Hepatocyte (in vitro differentiated cells): ENCODE results near the gene ZBTB7C. TPM values are rescaled to one million over a fixed set of nuclear protein-coding genes. Genes with fewer than 3 reads are reported as not detected.

Source experiments
- DNase-seq: peaks from one replicate; pipeline ENCODE4 v3.0.0-alpha.2; 2016; ENCODE audit warnings: low spot score
- H2AFZ ChIP-seq: fragments of 200-600 bp; sonication (generic); 2 replicates; pipeline ENCODE4 v1.6.0; 2016; ENCODE audit warnings: antibody characterized with exemption, mild to moderate bottlenecking
- H3K27ac ChIP-seq: fragments of 200-600 bp; sonication (generic); 2 replicates; pipeline ENCODE4 v1.5.1; 2016; ENCODE audit warnings: mild to moderate bottlenecking
- H3K27me3 ChIP-seq: fragments of 200-600 bp; sonication (generic); 2 replicates; pipeline ENCODE4 v1.6.1; 2016
- H3K36me3 ChIP-seq: fragments of 200-600 bp; sonication (generic); replicated peaks from 2 replicates; pipeline ENCODE4 v1.5.1; 2016; ENCODE audit warnings: low read depth; ENCODE audit not compliant: insufficient read depth
- H3K4me1 ChIP-seq: fragments of 200-600 bp; sonication (generic); 2 replicates; pipeline ENCODE4 v1.5.1; 2016; ENCODE audit warnings: mild to moderate bottlenecking, moderate library complexity; ENCODE audit not compliant: insufficient read depth
- H3K4me2 ChIP-seq: fragments of 200-600 bp; sonication (generic); 2 replicates; pipeline ENCODE4 v1.6.0; 2016
- H3K4me3 ChIP-seq: fragments of 200-600 bp; sonication (generic); 2 replicates; pipeline ENCODE4 v1.5.1; 2016; ENCODE audit warnings: mild to moderate bottlenecking
- H3K79me2 ChIP-seq: fragments of 200-600 bp; sonication (generic); 2 replicates; pipeline ENCODE4 v1.6.0; 2017; ENCODE audit warnings: mild to moderate bottlenecking
- H3K9me2 ChIP-seq: fragments of 200-600 bp; sonication (generic); replicated peaks from 2 replicates; pipeline ENCODE4 v1.6.0; 2017; ENCODE audit warnings: mild to moderate bottlenecking; ENCODE audit not compliant: insufficient read depth
- H3K9me3 ChIP-seq: fragments of 200-600 bp; sonication (generic); 2 replicates; pipeline ENCODE4 v1.5.1; 2016; ENCODE audit warnings: low read depth, mild to moderate bottlenecking
- H4K20me1 ChIP-seq: fragments of 200-600 bp; sonication (generic); 2 replicates; pipeline ENCODE4 v1.6.0; 2016; ENCODE audit warnings: mild to moderate bottlenecking; ENCODE audit not compliant: insufficient read depth, poor library complexity, severe bottlenecking
- EZH2 ChIP-seq: fragments of 200-600 bp; sonication (generic); IDR thresholded peaks from 2 replicates; pipeline ENCODE4 v1.6.1; 2016; ENCODE audit warnings: antibody characterized with exemption, mild to moderate bottlenecking, borderline replicate concordance
- EZH2phosphoT487 ChIP-seq: fragments of 200-600 bp; sonication (generic); IDR thresholded peaks from one replicate; pipeline ENCODE4 v1.6.1; 2018; ENCODE audit warnings: antibody characterized with exemption, mild to moderate bottlenecking, low read depth, moderate library complexity; ENCODE audit not compliant: unreplicated experiment, severe bottlenecking
- WGBS: methylation state at CpG from one replicate; pipeline ENCODE4 v1.1.6; 2016; ENCODE audit warnings: low lambda C conversion rate; ENCODE audit errors: missing lambda C conversion rate; 5-methylcytosine and 5-hydroxymethylcytosine counted together
- polyA plus RNA-seq: library from polyadenylated mRNA; unstranded; fragments of >200 nt; fragmentation: Nextera tagmentation; extraction: Ambion mirVana; gene quantifications from 2 replicates; pipeline ENCODE4 v1.2.1, GENCODE V29; 2016
- total RNA-seq: library from RNA; depleted of rRNA; stranded (reverse); fragments of >200 nt; gene quantifications from 2 replicates; pipeline ENCODE4 v1.2.3, GENCODE V29; 2014
- TF ChIP-seq, protein P1 (sequence below): fragments of 200-600 bp; sonication (generic); IDR thresholded peaks from 2 replicates; pipeline ENCODE4 v1.5.1; 2016; ENCODE audit warnings: antibody characterized with exemption, mild to moderate bottlenecking; ENCODE audit not compliant: poor library complexity

The ZBTB7C gene
- total and polyA plus RNA-seq, 2 experiments from 2014 or later: 0.70 to 1.0 TPM

DNA sequence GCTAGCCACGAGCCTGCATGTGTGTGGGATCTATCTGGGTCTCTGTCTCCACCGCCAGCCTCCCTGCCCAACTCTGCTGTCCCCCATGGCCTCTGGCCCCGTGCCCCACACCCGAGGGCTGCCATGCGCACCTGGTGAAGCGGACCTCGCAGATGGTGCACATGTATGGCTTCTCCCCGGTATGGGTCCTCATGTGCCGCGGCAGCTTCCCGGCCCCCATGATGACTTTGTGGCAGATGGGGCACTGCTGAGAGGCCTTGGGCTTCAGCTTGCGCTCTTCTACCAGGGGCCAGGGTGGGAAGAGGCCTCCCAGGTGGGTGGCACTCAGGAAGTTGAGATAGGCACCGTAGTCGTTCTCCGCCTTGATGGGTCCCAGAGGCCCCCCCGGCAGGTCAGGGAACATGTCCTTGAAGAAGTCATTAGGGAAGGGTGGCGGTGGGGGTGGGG, 369.4 kb downstream of the ZBTB7C start:
- H3K9me2 ChIP-seq: no peaks in the 10 kb centered on the region
- 97% methylated on average over 17 of the region's 17 CpGs for WGBS
- H2AFZ ChIP-seq: no peak overlapping the region

DNA sequence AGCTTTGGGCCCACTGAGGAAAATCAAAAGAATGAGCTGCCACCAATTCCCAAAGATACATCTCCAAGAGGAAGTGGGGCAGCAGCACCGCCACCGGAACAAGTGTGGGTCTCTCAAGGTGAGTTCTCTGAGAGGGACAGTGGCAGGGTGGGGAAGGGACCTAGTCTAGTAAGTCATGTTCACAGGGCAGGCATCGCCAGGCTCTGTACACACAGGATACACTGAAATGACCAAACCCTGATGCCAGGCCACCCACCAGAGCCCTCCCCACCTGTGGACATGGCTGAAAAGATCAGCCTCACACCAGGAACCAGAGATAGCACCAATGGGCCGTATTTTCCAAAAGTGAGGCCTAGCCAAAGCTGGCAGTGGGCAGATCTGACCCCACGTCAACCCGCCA, 370.5 kb downstream of the ZBTB7C start:
- Histone ChIP-seq H3K9me2 (no peaks in the 10 kb centered on the region), H3K4me3 (no peak overlapping the region), H3K9me3 (no peaks in the 10 kb centered on the region), H2AFZ (no peak overlapping the region), H3K79me2 (no peaks in the 10 kb centered on the region), H3K4me2 (no peak overlapping the region), H3K27me3 (no peaks in the 10 kb centered on the region), H3K36me3 (no peaks in the 10 kb centered on the region), H3K27ac (no peak overlapping the region), H3K4me1 (no peaks in the 10 kb centered on the region), H4K20me1 (no peaks in the 10 kb centered on the region)
- no peak for TF ChIP-seq EZH2
- TF ChIP-seq EZH2phosphoT487: no peak
- TF ChIP-seq, protein P1, sequence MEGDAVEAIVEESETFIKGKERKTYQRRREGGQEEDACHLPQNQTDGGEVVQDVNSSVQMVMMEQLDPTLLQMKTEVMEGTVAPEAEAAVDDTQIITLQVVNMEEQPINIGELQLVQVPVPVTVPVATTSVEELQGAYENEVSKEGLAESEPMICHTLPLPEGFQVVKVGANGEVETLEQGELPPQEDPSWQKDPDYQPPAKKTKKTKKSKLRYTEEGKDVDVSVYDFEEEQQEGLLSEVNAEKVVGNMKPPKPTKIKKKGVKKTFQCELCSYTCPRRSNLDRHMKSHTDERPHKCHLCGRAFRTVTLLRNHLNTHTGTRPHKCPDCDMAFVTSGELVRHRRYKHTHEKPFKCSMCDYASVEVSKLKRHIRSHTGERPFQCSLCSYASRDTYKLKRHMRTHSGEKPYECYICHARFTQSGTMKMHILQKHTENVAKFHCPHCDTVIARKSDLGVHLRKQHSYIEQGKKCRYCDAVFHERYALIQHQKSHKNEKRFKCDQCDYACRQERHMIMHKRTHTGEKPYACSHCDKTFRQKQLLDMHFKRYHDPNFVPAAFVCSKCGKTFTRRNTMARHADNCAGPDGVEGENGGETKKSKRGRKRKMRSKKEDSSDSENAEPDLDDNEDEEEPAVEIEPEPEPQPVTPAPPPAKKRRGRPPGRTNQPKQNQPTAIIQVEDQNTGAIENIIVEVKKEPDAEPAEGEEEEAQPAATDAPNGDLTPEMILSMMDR: no peak
- WGBS: 95% methylated on average over 6 of the region's 6 CpGs
- no peak for DNase-seq

More for the DNA sequence above, 369.4 kb downstream of the ZBTB7C start:
- H4K20me1 ChIP-seq: no peaks in the 10 kb centered on the region
- no peak overlapping the region for H3K4me3 ChIP-seq
- TF ChIP-seq EZH2phosphoT487 (no peak), EZH2 (no peak)
- TF ChIP-seq, protein P1: no peak
- no peaks in the 10 kb centered on the region for H3K79me2 ChIP-seq
- H3K4me2 ChIP-seq: no peak overlapping the region
- H3K36me3 ChIP-seq: no peaks in the 10 kb centered on the region
- no peak overlapping the region for H3K27ac ChIP-seq
- DNase-seq: no peak
- H3K9me3 ChIP-seq: no peaks in the 10 kb centered on the region
- H3K27me3 ChIP-seq: no peaks in the 10 kb centered on the region
- no peaks in the 10 kb centered on the region for H3K4me1 ChIP-seq

DNA sequence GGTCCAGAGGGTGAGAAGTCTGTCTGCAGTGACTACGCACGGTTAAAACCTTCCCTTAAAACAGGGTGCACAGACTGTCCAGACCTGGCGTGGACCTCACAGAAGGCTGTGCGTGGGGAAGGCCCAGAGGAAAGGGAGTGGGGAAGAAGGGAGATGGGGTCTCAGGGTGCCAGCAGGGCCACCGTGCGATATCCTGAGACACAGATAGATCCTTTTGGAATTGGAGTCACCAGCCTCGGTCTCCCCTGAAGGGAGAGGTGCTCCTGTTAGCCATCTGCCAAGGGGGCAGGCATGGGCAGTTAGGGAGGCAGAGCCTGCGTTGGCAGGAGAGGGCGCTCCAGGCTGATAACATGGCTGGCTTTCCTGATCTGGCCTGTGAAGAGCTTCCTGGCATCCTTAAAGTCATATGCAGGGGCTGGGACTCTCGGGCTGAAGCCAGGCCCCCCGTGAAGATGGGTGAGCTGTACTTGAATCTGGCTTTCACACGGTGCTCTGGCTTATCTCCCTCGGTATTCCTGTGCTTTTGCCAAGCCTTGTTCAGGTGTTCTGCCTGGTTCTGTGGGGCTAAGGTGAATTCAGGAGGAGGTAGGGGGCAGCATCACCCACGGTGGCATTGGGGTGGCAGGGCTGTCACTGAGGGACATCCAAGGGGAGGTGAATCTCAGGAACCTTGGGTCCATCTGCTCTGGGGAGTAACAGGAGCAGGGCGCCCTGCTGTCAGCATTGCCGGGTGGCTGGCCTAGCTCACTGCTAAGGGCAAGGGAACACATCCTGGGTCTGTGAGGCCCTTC, 371.5 kb downstream of the ZBTB7C start:
- H3K4me3 ChIP-seq: no peak overlapping the region
- H2AFZ ChIP-seq: no peak overlapping the region
- H4K20me1 ChIP-seq: no peaks in the 10 kb centered on the region
- H3K27ac ChIP-seq: no peak overlapping the region
- DNase-seq: no peak
- no peaks in the 10 kb centered on the region for H3K9me3 ChIP-seq
- no peaks in the 10 kb centered on the region for H3K9me2 ChIP-seq
- no peak overlapping the region for H3K4me2 ChIP-seq
- H3K27me3 ChIP-seq: no peaks in the 10 kb centered on the region
- no peaks in the 10 kb centered on the region for H3K36me3 ChIP-seq
- WGBS: 78% methylated on average over 16 of the region's 16 CpGs
- no peaks in the 10 kb centered on the region for H3K79me2 ChIP-seq
- H3K4me1 ChIP-seq: no peaks in the 10 kb centered on the region
- no peak for TF ChIP-seq EZH2
- TF ChIP-seq, protein P1: peak; percentile 21
